Spleen (tissue), 11 donors: ENCODE measurements around the gene TPX2. TPM values are rescaled to one million over a fixed set of nuclear protein-coding genes. Genes with fewer than 3 reads are reported as not detected.
A peak's percentile ranks its signal among the peaks of the same experiment; 100 is the strongest.

ENCODE experiments used
- DNase-seq: peaks from one replicate; pipeline ENCODE4 v3.0.0-alpha.2; 2020
- H3K27ac ChIP-seq, 8 donors: fragments of 200-600 bp; sonication (generic) in 7 of 8; 1 replicate in 4 of 8; 2 replicates in 4 of 8; pipeline versions ENCODE4 v1.5.0 to v1.8.0; 2016 to 2021; ENCODE audit warnings: inconsistent platforms in 4 of 8, mild to moderate bottlenecking in 4 of 8, moderate library complexity in 1 of 8
- H3K27me3 ChIP-seq, 7 donors: fragments of 200-600 bp; sonication (generic) in 6 of 7; replicated peaks in 1 of 7; 1 replicate in 4 of 7; 2 replicates in 3 of 7; pipeline versions ENCODE4 v1.5.0 to v1.8.0; 2016 to 2021; ENCODE audit warnings: inconsistent platforms in 3 of 7, mild to moderate bottlenecking in 1 of 7
- H3K36me3 ChIP-seq, 6 donors: fragments of 200-600 bp; sonication (generic) in 5 of 6; 1 replicate in 4 of 6; 2 replicates in 2 of 6; pipeline versions ENCODE4 v1.5.0 to v1.8.0; 2016 to 2021; ENCODE audit warnings: inconsistent platforms in 2 of 6
- H3K4me1 ChIP-seq, 6 donors: fragments of 200-600 bp; sonication (generic) in 5 of 6; 1 replicate in 3 of 6; 2 replicates in 3 of 6; pipeline versions ENCODE4 v1.5.0 to v1.8.0; 2016 to 2021; ENCODE audit warnings: inconsistent platforms in 3 of 6
- H3K4me3 ChIP-seq, 8 donors: fragments of 200-600 bp; sonication (generic) in 7 of 8; 1 replicate in 4 of 8; 2 replicates in 4 of 8; pipeline versions ENCODE4 v1.5.0 to v1.8.0; 2016 to 2021; ENCODE audit warnings: inconsistent platforms in 4 of 8, mild to moderate bottlenecking in 4 of 8, moderate library complexity in 2 of 8
- H3K9me3 ChIP-seq, 8 donors: fragments of 200-600 bp; sonication (generic) in 7 of 8; 1 replicate in 4 of 8; 2 replicates in 4 of 8; pipeline versions ENCODE4 v1.5.0 to v1.8.0; 2016 to 2021; ENCODE audit warnings: inconsistent platforms in 4 of 8
- POLR2A ChIP-seq, 3 donors: fragments of 450-650 bp; IDR thresholded peaks; one replicate each; pipeline ENCODE4 v1.5.1; 2017; ENCODE audit warnings: antibody characterized with exemption in 3 of 3, mild to moderate bottlenecking in 1 of 3
- POLR2AphosphoS5 ChIP-seq, 3 donors: sonication (generic); formaldehyde crosslinking; IDR thresholded peaks; one replicate each; pipeline ENCODE4 v1.5.1; 2017; ENCODE audit warnings: antibody characterized with exemption in 3 of 3
- WGBS, 5 donors: extraction: QIAGEN DNeasy Blood & Tissue Kit in 3 of 5; methylation state at CpG; one replicate each; pipeline versions ENCODE4 v1.1.5 to v1.1.7; 2013 to 2018; 5-methylcytosine and 5-hydroxymethylcytosine counted together
- intact Hi-C: fragments of 100-400 bp; cut with DNase I; formaldehyde crosslinking; loops from one replicate; pipeline ENCODE4 v1.15.0; 2023; ENCODE audit warnings: low total_unique reads
- polyA plus RNA-seq, 3 donors: library from polyadenylated mRNA; stranded (reverse); fragments of 200-250 nt; gene quantifications; one replicate each; pipeline ENCODE4 v1.2.1, GENCODE V29; 2013
- total RNA-seq, 7 donors: library from RNA; depleted of rRNA in 3 of 7; stranded (reverse); fragments of >200 nt in 3 of 7; fragmentation: NEBNext Ultra II Directional in 4 of 7; extraction: Animal tissue kit (Norgen Biotek cat#: 25700) in 4 of 7; gene quantifications; one replicate each; pipeline versions ENCODE4 v1.1.0 to v1.2.1, GENCODE V29; 2016 to 2021
- TF ChIP-seq, protein P1 (sequence below), 11 experiments: fragments of 200-600 bp in 7 of 11; fragments of 450-650 bp in 4 of 11; sonication (generic) in 4 of 11; IDR thresholded peaks in 8 of 11; conservative IDR thresholded peaks in 3 of 11; 1 replicate in 7 of 11; 2 replicates in 4 of 11; pipeline versions ENCODE4 v1.4.0 to v1.8.0; 2016 to 2021; ENCODE audit warnings: antibody characterized with exemption in 11 of 11, inconsistent platforms in 4 of 11, mild to moderate bottlenecking in 1 of 11
- donor health status: healthy with polysubstance abuse.
- donor health status: DM: no; HTN: no; CAD: no; lungs with moderate emphysema.
- donor health status: DM: no; HTN: no; CAD: no.
- donor health status: Bipolar disorder and iron deficiency.
- donor health status: healthy.
- donor health status: DM: no; HTN: no; CAD: no.
- donor health status: DM: yes; HTN: yes; CAD: no.

The TPX2 gene
- total and polyA plus RNA-seq, 10 donors = 1.4 to 16.2 (median 7.2) TPM

GRCh38 chr20:31845300-31845863, 106.3 kb downstream of the TPX2 start, which contains the start of gene FOXS1:
Gene FOXS1 (minus strand): TSS chr20:31845604. CDS start chr20:31845542, 62 bp downstream.
- DNase-seq = no peak
- Histone ChIP-seq H3K36me3 (no peaks in the 10 kb centered on the region), H3K27ac (peak within 1 kb of the TSS in 6 of 8 donors; percentile 3 to 65 (median 59)), H3K4me3 (peak within 1 kb of the TSS in 6 of 8 donors; percentile 6 to 43 (median 15)), H3K4me1 (peaks cover 0 to 63% (median 20%) of the 10 kb centered on the region in 6 donors), H3K9me3 (no peaks in the 10 kb centered on the region), H3K27me3 (peaks cover 0 to 22% (median 4%) of the 10 kb centered on the region in 7 donors)
- WGBS, 5 donors = 65 to 82% (median 76%) methylated on average over 14 to 21 of the region's 21 CpGs
- TF ChIP-seq, protein P1, sequence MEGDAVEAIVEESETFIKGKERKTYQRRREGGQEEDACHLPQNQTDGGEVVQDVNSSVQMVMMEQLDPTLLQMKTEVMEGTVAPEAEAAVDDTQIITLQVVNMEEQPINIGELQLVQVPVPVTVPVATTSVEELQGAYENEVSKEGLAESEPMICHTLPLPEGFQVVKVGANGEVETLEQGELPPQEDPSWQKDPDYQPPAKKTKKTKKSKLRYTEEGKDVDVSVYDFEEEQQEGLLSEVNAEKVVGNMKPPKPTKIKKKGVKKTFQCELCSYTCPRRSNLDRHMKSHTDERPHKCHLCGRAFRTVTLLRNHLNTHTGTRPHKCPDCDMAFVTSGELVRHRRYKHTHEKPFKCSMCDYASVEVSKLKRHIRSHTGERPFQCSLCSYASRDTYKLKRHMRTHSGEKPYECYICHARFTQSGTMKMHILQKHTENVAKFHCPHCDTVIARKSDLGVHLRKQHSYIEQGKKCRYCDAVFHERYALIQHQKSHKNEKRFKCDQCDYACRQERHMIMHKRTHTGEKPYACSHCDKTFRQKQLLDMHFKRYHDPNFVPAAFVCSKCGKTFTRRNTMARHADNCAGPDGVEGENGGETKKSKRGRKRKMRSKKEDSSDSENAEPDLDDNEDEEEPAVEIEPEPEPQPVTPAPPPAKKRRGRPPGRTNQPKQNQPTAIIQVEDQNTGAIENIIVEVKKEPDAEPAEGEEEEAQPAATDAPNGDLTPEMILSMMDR (IDR thresholded peaks at IDR 0.05 in 8 of 11, conservative IDR thresholded peaks at IDR 0.05 in 3 of 11) = no peak
- TF ChIP-seq POLR2AphosphoS5 (IDR thresholded peaks at IDR 0.05) = peak; percentile 20 to 67 (median 60)
- intact Hi-C loops = no loop called here

DNA sequence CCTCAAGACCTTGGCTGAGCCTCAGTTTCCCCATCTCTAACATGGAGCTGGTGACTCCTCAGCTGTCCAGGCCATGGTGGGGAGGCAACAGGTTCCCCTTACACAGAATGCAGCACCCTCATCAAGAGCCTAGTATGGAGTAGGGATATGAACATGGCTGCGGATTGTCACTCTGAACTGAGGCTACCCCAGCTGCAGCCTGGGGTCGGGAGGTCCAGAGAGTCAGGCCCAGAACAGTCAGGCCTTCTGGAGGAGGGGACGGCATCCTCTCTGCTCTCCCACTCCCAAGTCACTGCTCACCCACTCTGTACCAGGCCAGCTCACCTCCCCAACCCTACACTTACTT, 107.7 kb downstream of the TPX2 start:
- TF ChIP-seq, protein P1 (IDR thresholded peaks at IDR 0.05 in 8 of 11, conservative IDR thresholded peaks at IDR 0.05 in 3 of 11) = peak in 6 of 11 experiments; percentile 0 to 64 (median 38)
- no peak for TF ChIP-seq POLR2A (IDR thresholded peaks at IDR 0.05)
- no peak for TF ChIP-seq POLR2AphosphoS5 (IDR thresholded peaks at IDR 0.05)
- WGBS, 5 donors = 73 to 83% (median 76%) methylated on average over 3 of the region's 3 CpGs
- intact Hi-C loops = no loop called here

DNA sequence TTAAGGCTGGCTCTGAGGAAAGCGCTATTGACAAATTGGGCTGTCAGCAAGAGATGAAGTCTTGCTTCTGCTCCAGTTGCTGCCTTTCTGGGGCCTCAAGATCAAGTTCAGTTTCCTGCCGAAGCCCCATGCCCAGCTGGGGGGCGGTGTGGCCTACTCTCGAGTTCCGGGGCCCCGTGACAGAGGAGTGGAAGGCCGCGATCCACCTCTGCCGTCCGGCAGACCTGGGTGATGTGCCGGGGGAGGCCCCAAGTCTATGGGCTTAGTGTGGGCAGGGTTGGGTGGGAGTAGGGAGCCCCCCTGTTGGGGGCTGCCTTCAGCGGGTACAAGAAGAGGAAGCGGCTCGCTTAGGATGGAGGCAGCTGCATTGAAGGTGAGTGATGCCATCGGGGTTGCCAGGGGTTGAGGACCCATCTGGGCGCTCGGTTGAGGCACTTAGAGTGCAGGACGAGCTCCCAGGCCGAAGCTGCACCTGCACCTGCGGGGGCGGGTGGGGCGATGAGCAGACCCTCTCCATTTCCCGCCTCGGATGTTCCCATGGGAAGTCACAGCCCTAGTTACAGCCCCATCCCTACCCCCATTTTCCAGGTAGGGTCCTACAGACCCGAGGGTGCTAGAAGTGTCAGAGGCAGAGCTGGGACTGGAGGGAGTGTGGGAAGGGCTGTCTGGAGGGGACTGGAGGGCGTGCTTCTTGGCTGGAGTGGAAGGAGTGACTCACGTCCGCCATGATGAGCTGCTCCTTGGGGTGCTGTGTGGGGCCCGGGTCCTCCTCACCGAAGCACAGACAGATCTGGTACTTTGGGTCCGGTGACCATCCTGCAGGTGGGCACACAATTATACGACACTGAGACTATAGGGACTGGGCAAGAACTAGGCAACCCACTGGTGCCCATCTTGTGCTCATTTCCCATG, 109.3 kb downstream of the TPX2 start:
- no peak overlapping the region for H3K4me3 ChIP-seq
- TF ChIP-seq POLR2AphosphoS5 (IDR thresholded peaks at IDR 0.05) (no peak), POLR2A (IDR thresholded peaks at IDR 0.05) (no peak)
- TF ChIP-seq, protein P1 (IDR thresholded peaks at IDR 0.05 in 8 of 11, conservative IDR thresholded peaks at IDR 0.05 in 3 of 11) = no peak
- peaks cover 0 to 41% (median 4%) of the 10 kb centered on the region in 7 donors for H3K27me3 ChIP-seq
- intact Hi-C loops = no loop called here
- no peaks in the 10 kb centered on the region for H3K9me3 ChIP-seq
- H3K4me1 ChIP-seq = peaks cover 0 to 43% (median 12%) of the 10 kb centered on the region in 6 donors
- 72 to 83% (median 79%) methylated on average over 24 to 32 of the region's 32 CpGs for WGBS, 5 donors
- no peak for DNase-seq
- H3K36me3 ChIP-seq = no peaks in the 10 kb centered on the region
- no peak overlapping the region for H3K27ac ChIP-seq

More for the DNA sequence above, 107.7 kb downstream of the TPX2 start:
- H3K27me3 ChIP-seq = peaks cover 0 to 33% (median 4%) of the 10 kb centered on the region in 7 donors
- no peak overlapping the region for H3K27ac ChIP-seq
- no peak for DNase-seq
- peaks cover 0 to 50% (median 16%) of the 10 kb centered on the region in 6 donors for H3K4me1 ChIP-seq
- H3K9me3 ChIP-seq = no peaks in the 10 kb centered on the region
- H3K36me3 ChIP-seq = no peaks in the 10 kb centered on the region
- H3K4me3 ChIP-seq = no peak overlapping the region
